DLD1 (cell line): ENCODE data around the gene SOX9.
"Not testable (repeated sequence)": the region's sequence is repeated elsewhere in the genome, so short reads cannot be mapped to it uniquely, and the experiment has no call there.

Source experiments
- in situ Hi-C: cut with HindIII; loops from 2 replicates; pipeline ENCODE4 v1.10.0; 2017; ENCODE audit warnings: low sequenced_read_pairs

SOX9 gene

DNA sequence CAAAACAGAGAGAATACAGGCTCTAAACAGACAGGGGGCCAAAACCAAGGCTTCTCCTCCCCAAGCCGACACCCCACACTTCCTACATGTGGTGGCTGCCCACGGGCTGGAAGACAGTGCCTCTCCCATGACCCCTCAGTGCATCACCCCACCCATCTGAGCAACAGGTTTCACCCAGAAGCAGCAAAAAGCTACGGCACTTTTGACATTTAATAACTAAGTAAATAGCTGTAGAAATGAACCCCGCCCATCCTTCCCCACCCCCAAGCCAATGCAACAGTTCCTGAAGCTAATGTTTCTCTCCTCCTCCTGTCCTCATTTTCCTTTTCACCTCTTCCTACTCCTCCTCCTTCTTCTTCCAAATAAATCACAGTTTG lies 9.9 kb upstream of the SOX9 start:
- in situ Hi-C loops, result no loop called here

DNA sequence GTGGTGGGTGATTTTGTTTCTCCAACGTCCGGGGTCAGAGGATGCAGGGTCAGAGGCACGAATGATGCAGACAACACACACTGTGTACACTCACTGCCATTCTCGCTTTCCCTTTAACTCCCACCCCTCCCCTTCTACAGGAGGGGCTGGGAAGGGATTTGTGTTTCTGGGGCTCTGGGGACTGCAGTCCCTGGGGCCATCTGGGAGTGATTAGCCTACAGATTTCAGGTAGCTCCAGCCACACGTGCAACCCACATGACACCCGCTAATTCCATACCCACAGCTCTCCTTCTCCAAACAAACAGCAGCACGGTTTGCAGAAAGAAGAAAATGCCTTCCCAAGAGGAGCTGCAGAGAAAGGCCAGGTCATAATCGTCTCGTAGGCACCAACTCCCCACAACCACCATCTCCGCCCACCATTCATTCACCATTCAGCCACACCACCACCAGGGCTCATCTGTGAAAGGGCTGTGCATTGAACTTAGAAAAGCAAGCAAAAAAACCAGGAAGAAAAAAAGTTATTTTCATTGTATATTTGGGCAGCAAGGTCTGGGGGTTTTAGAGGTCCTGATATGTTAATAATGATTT lies 9.4 kb upstream of the SOX9 start:
- in situ Hi-C loops, result no loop called here

DNA sequence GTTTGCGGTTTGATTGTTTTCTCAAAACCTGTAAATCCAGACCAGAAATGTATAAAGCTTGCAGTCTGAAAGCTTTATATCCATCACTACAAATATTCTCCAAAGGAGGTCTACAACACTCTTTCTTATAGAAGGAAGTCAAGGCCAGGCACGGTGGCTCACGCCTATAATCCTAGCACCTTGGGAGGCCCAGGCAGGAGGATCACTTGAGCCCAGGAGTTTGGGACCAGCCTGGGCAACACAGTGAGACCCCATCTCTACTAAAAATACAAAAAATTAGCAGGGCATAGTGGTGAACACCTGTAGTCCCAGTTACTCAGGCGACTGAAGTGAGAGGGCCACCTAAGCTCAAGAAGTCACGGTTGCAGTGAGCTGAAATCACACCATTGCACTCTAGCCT lies 8.9 kb upstream of the SOX9 start:
- in situ Hi-C loops, result not testable (repeated sequence)

DNA sequence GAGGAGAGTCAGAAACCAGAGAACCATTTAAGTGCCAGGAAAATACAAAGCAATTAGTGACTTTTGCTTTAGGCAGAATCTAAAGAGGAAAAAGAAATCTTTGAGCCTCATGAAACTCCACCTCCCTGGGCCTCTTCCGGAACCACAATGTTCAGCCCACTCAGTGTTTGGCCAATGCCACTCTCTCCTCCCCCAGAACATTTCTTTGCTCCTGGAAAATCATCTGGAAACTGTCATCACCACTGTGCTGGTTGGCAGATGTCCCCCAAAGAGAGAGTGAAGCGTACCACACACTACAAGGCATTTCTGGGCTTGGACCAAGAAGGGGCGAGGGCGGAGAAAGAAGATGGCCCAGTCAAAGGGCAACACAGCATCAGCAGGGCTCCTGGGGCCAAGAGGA lies 7.1 kb upstream of the SOX9 start:
- in situ Hi-C loops, result no loop called here

- in situ Hi-C loops, result no loop called here
Measured at GRCh38 chr17:72115781-72116525, 4.9 kb upstream of the SOX9 start.

- in situ Hi-C loops, result no loop called here
Measured at GRCh38 chr17:72116661-72117521, 3.9 kb upstream of the SOX9 start.

DNA sequence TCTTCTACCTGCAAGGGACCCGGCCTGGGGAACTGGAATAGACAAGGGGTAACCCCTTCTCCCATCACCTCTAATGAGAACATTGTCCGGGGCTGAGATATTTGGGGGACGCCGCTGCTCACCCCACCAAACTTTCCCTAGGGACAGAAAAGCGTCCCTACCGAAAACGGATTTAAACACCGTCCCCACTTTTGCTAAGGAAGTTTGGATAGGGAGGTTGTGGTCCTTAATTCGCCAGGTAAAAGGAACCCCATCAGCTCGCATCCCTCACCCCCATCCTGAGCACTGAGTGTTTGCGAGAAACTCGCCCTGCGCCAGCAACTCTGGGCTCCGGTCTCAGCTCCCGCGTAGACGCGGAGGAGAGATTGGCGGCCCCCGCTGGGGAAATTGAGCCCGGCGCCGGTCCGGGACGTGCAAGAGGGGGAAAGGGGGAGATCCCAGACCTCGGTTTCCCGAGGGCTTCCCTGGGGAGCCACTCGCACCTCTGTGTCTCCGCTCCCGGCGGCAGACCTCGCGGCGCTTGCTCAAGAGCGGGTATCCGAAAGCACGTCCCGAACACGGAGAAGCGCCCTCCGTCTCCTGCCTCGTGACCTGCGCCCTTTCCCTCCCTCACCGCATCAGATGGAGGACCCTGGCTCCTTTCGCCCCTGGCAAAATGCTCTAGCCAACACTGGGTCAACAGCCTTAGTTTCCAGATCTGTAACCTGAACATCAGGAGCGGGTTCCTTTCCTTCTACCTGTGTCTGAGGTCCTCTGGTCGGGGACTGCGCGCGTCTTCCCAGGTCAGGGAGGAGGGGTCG lies 3.1 kb upstream of the SOX9 start:
- in situ Hi-C loops, result no loop called here

DNA sequence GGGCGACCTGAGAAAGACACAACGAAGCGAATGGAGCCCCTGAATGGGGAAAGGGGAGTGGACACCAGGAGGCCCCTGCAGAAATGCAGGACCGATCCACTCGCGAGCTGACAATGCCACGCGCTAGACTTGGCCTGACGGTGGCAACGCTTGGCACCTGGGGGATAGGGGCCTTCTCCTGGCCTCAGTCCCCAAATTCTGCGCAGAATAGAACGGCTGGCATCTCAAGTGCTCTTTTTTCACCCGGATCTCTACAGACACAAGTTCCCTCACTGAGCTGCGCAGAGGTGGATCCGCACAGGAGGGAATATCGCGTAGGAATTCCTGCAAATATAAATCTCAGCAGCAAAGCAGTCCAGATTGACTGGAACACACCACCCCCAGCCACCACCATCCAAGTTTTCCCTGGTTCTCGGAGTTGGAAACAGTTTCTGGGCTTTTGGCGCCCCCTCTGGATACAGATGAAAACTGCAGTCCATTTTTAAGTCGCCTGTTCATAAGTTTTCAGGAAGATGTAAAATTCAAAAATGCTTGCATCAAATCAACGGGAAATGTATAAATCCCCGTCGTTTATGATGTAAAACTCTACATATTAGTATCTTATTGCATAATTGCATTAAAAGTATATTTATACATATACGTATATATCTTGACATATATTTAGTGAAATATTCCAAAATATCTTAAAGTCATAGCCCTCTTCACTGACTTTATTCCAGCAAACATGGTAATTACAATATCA lies 2.3 kb upstream of the SOX9 start:
- in situ Hi-C loops, result no loop called here

- in situ Hi-C loops, result no loop called here
Measured at GRCh38 chr17:72119077-72119872, 1.5 kb upstream of the SOX9 start.

GRCh38 chr17:72119873-72120641 lies 763 bp upstream of the SOX9 start:
- in situ Hi-C loops, result no loop called here

DNA sequence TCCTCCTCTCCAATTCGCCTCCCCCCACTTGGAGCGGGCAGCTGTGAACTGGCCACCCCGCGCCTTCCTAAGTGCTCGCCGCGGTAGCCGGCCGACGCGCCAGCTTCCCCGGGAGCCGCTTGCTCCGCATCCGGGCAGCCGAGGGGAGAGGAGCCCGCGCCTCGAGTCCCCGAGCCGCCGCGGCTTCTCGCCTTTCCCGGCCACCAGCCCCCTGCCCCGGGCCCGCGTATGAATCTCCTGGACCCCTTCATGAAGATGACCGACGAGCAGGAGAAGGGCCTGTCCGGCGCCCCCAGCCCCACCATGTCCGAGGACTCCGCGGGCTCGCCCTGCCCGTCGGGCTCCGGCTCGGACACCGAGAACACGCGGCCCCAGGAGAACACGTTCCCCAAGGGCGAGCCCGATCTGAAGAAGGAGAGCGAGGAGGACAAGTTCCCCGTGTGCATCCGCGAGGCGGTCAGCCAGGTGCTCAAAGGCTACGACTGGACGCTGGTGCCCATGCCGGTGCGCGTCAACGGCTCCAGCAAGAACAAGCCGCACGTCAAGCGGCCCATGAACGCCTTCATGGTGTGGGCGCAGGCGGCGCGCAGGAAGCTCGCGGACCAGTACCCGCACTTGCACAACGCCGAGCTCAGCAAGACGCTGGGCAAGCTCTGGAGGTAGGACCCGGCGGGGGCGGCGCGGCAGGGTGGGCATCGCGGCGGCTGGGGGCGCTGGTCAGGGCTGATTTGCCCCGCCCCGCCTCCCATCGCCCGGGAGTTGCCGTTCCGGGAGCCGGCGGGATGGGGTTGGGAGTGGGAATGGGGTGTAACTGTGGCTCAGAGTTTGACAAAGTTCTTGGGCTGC lies 567 bp downstream of the SOX9 start:
- in situ Hi-C loops, result no loop called here

- in situ Hi-C loops, result no loop called here
Measured at GRCh38 chr17:72122010-72122764, 1.4 kb downstream of the SOX9 start.

DNA sequence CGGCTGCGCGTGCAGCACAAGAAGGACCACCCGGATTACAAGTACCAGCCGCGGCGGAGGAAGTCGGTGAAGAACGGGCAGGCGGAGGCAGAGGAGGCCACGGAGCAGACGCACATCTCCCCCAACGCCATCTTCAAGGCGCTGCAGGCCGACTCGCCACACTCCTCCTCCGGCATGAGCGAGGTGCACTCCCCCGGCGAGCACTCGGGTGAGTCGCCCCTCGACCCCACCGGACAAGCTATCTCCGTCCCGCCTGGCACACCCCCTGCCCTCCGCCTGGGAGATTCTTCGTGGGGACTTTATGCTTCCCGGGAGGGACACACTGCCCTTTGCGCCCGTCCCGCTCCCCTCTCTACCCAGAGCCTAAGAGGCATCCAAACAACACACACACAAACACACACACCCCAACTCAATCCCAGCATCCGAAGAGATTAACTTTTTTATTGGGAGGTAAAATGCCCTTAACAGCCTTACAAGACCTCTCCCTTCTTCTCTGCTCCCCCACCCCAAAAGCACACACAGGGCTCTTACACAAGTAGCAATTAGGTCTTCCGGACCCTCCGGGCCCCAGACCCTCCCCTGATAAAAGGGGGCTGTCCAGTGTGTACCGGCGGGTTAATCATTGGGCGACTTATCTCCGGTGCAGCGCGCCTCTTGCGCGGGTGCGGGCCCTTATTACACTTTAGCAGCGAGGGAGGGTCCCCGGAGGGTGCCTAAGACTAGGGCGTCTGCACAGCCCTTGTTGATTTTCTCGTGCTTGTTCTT lies 2.1 kb downstream of the SOX9 start:
- in situ Hi-C loops, result no loop called here

DNA sequence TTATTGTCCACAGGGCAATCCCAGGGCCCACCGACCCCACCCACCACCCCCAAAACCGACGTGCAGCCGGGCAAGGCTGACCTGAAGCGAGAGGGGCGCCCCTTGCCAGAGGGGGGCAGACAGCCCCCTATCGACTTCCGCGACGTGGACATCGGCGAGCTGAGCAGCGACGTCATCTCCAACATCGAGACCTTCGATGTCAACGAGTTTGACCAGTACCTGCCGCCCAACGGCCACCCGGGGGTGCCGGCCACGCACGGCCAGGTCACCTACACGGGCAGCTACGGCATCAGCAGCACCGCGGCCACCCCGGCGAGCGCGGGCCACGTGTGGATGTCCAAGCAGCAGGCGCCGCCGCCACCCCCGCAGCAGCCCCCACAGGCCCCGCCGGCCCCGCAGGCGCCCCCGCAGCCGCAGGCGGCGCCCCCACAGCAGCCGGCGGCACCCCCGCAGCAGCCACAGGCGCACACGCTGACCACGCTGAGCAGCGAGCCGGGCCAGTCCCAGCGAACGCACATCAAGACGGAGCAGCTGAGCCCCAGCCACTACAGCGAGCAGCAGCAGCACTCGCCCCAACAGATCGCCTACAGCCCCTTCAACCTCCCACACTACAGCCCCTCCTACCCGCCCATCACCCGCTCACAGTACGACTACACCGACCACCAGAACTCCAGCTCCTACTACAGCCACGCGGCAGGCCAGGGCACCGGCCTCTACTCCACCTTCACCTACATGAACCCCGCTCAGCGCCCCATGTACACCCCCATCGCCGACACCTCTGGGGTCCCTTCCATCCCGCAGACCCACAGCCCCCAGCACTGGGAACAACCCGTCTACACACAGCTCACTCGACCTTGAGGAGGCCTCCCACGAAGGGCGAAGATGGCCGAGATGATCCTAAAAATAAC lies 3.0 kb downstream of the SOX9 start:
- in situ Hi-C loops, result no loop called here

GRCh38 chr17:72124438-72124775 lies 3.6 kb downstream of the SOX9 start:
- in situ Hi-C loops, result no loop called here
